MM.1S (cell line): Measurements from ENCODE around the gene MYH14.
A peak's percentile ranks its signal among the peaks of the same experiment; 100 is the strongest.

Source experiments
- DNase-seq: peaks from one replicate; pipeline ENCODE4 v3.0.0-alpha.2; 2015
- H2AFZ ChIP-seq: fragments of 300-600 bp; sonication (generic); 2 replicates; pipeline ENCODE4 v1.6.0; 2016; ENCODE audit warnings: antibody characterized with exemption, low read length
- H3F3A ChIP-seq: fragments of 300-600 bp; sonication (generic); 2 replicates; pipeline ENCODE4 v1.6.1; 2016; ENCODE audit warnings: mild to moderate bottlenecking, antibody characterized with exemption, low read length, moderate library complexity, mixed read lengths; ENCODE audit not compliant: insufficient read depth
- H3K27ac ChIP-seq: fragments of 300-600 bp; sonication (generic); 2 replicates; pipeline ENCODE4 v1.5.1; 2016; ENCODE audit warnings: mild to moderate bottlenecking, low read length
- H3K27me3 ChIP-seq: fragments of 300-600 bp; sonication (generic); replicated peaks from 2 replicates; pipeline ENCODE4 v1.6.0; 2016; ENCODE audit warnings: low read length; ENCODE audit not compliant: insufficient read depth
- H3K36me3 ChIP-seq: fragments of 300-600 bp; sonication (generic); replicated peaks from 2 replicates; pipeline ENCODE4 v1.6.1; 2016; ENCODE audit warnings: mild to moderate bottlenecking, low read length, mixed read lengths; ENCODE audit not compliant: insufficient read depth
- H3K4me1 ChIP-seq: fragments of 300-600 bp; sonication (generic); 2 replicates; pipeline ENCODE4 v1.6.1; 2016; ENCODE audit warnings: low read length, mixed read lengths
- H3K4me2 ChIP-seq: fragments of 300-600 bp; sonication (generic); 2 replicates; pipeline ENCODE4 v1.6.0; 2016; ENCODE audit warnings: low read depth, low read length
- H3K4me3 ChIP-seq: fragments of 300-600 bp; sonication (generic); 2 replicates; pipeline ENCODE4 v1.5.1; 2016; ENCODE audit warnings: low read length, mixed read lengths
- H3K79me2 ChIP-seq: fragments of 300-600 bp; sonication (generic); 2 replicates; pipeline ENCODE4 v1.6.1; 2016; ENCODE audit warnings: mixed run types, low read length, mixed read lengths
- H3K9ac ChIP-seq: fragments of 300-600 bp; sonication (generic); 2 replicates; pipeline ENCODE4 v1.6.1; 2016; ENCODE audit warnings: low read length, mixed read lengths
- H3K9me2 ChIP-seq: fragments of 300-600 bp; sonication (generic); replicated peaks from 2 replicates; pipeline ENCODE4 v1.6.1; 2016; ENCODE audit warnings: mild to moderate bottlenecking, low read length, mixed read lengths; ENCODE audit not compliant: insufficient read depth
- H3K9me3 ChIP-seq: fragments of 300-600 bp; sonication (generic); replicated peaks from 2 replicates; pipeline ENCODE4 v1.6.1; 2016; ENCODE audit warnings: mild to moderate bottlenecking, low read length, mixed read lengths; ENCODE audit not compliant: insufficient read depth
- H4K20me1 ChIP-seq: fragments of 300-600 bp; sonication (generic); 2 replicates; pipeline ENCODE4 v1.6.1; 2016; ENCODE audit warnings: mild to moderate bottlenecking, low read length, moderate library complexity, mixed read lengths; ENCODE audit not compliant: insufficient read depth
- EZH2 ChIP-seq: fragments of 300-600 bp; sonication (generic); optimal IDR thresholded peaks from 2 replicates; pipeline ENCODE3; 2017; ENCODE audit warnings: low read depth, mild to moderate bottlenecking, antibody characterized with exemption, low read length, mixed read lengths
- EZH2phosphoT487 ChIP-seq: fragments of 300-600 bp; sonication (generic); IDR thresholded peaks from 2 replicates; pipeline ENCODE4 v1.6.1; 2018; ENCODE audit warnings: antibody characterized with exemption, low read length
- TF ChIP-seq, protein P1 (sequence below): fragments of 300-600 bp; sonication (generic); IDR thresholded peaks from 2 replicates; pipeline ENCODE4 v1.5.1; 2016; ENCODE audit warnings: antibody characterized with exemption, low read length, mixed read lengths

The MYH14 gene

DNA sequence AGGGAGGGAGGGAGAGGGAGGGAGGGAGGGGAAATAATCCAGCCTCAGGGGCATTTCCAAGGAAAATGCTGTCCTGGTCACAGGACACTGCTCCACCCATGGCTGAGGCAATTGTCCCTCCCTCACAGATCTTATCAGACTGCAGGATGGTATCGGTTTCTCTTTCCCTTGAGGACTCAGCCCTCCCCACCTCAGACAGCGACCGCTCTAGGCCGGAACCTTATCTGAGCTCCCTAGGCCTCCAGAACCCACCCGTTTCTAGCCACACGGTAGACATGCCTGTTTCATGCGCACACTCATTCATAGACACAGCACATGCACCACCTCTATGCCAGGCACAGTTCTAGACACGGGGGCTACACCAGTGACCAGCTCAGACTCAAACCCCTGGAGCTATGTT lies 30.3 kb upstream of the MYH14 start:
- Histone ChIP-seq H3K36me3 (no peaks in the 10 kb centered on the region), H3K79me2 (no peaks in the 10 kb centered on the region), H3K9me3 (no peaks in the 10 kb centered on the region), H3K4me2 (peak overlapping the region; percentile 44; the same call in 1 of the 2 replicates), H2AFZ (peak overlapping the region; percentile 39; the same call in 1 of the 2 replicates), H3K9me2 (no peaks in the 10 kb centered on the region), H3F3A (no peaks in the 10 kb centered on the region), H3K9ac (no peak overlapping the region), H3K27ac (no peak overlapping the region), H3K4me3 (peak overlapping the region; percentile 19; the same call in 1 of the 2 replicates), H3K4me1 (no peaks in the 10 kb centered on the region), H4K20me1 (no peaks in the 10 kb centered on the region), H3K27me3 (peaks cover 52% of the 10 kb centered on the region)
- peak; percentile 41 for DNase-seq
- no peak for TF ChIP-seq EZH2phosphoT487
- TF ChIP-seq EZH2: no peak
- TF ChIP-seq, protein P1, sequence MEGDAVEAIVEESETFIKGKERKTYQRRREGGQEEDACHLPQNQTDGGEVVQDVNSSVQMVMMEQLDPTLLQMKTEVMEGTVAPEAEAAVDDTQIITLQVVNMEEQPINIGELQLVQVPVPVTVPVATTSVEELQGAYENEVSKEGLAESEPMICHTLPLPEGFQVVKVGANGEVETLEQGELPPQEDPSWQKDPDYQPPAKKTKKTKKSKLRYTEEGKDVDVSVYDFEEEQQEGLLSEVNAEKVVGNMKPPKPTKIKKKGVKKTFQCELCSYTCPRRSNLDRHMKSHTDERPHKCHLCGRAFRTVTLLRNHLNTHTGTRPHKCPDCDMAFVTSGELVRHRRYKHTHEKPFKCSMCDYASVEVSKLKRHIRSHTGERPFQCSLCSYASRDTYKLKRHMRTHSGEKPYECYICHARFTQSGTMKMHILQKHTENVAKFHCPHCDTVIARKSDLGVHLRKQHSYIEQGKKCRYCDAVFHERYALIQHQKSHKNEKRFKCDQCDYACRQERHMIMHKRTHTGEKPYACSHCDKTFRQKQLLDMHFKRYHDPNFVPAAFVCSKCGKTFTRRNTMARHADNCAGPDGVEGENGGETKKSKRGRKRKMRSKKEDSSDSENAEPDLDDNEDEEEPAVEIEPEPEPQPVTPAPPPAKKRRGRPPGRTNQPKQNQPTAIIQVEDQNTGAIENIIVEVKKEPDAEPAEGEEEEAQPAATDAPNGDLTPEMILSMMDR: no peak

DNA sequence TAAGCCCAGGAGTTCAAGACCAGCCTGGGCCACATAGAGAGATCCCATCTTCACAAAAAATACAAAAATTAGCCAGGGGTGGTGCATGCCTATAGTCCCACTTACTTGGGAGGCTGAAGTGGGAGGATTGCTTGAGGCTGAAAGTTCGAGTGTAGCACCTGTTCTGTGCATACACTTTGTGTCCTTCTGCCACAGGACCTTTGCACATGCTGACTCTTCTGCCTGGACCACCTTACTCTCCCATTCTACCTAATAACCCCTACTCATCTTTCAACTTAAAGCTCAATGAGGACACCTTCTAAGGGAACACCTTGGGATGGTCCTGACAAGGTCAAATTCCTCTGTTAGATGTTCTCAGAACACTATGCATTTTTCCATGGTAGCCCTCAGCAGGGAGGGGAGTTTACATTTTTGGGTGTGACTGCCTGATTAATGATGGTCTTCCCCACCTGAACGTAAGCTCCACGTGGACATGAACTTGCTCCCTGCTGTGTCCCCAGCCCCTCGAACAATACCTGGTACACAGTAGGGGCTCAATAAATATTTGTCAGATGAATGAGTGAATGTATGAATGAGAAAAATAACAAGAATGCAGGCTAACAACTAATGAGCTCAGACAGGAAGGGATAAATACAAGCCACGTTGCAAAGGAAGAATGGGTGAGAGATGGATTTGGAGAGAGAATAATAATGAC lies 29.2 kb upstream of the MYH14 start:
- Histone ChIP-seq H3K27ac (no peak overlapping the region), H3K9me2 (no peaks in the 10 kb centered on the region), H3K4me3 (no peak overlapping the region), H4K20me1 (no peaks in the 10 kb centered on the region), H3K9ac (no peak overlapping the region), H3K9me3 (no peaks in the 10 kb centered on the region), H3K36me3 (no peaks in the 10 kb centered on the region), H3K4me2 (no peak overlapping the region), H3F3A (no peaks in the 10 kb centered on the region), H3K4me1 (no peaks in the 10 kb centered on the region), H3K27me3 (peaks cover 56% of the 10 kb centered on the region), H3K79me2 (no peaks in the 10 kb centered on the region), H2AFZ (no peak overlapping the region)
- TF ChIP-seq EZH2phosphoT487 (no peak), EZH2 (no peak)
- TF ChIP-seq, protein P1: no peak
- no peak for DNase-seq

DNA sequence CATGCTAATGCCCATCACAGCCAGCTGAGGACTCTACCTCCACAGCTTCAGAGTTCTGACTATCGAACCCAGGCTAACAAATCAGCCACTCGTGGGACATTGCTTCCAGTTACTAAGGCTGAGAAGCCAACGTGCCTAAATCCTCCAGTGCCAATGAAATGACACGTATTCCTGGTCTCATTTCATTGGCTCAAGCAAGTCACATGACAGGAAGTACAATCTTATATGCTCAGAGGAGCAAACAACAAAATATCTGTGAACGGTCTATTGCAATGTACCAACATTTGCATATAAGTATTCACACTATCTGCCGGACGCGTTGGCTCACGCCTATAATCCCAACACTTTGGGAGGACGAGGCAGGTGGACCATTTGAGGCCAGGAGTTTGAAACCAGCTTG lies 27.5 kb upstream of the MYH14 start:
- no peaks in the 10 kb centered on the region for H3K36me3 ChIP-seq
- DNase-seq: no peak
- H3K4me3 ChIP-seq: no peak overlapping the region
- H2AFZ ChIP-seq: no peak overlapping the region
- TF ChIP-seq EZH2phosphoT487: no peak
- TF ChIP-seq, protein P1: no peak
- no peak for TF ChIP-seq EZH2
- H3K4me2 ChIP-seq: no peak overlapping the region
- no peaks in the 10 kb centered on the region for H3K79me2 ChIP-seq
- H3K9me2 ChIP-seq: no peaks in the 10 kb centered on the region
- no peak overlapping the region for H3K9ac ChIP-seq
- peaks cover 55% of the 10 kb centered on the region for H3K27me3 ChIP-seq
- no peaks in the 10 kb centered on the region for H3K4me1 ChIP-seq
- no peak overlapping the region for H3K27ac ChIP-seq
- no peaks in the 10 kb centered on the region for H4K20me1 ChIP-seq
- no peaks in the 10 kb centered on the region for H3F3A ChIP-seq
- H3K9me3 ChIP-seq: no peaks in the 10 kb centered on the region
